ENCODE measurements around the gene DRC7.

- no peak for TF ChIP-seq POLR2A (IDR thresholded peaks at IDR 0.05)
- TF ChIP-seq CTCF (IDR thresholded peaks at IDR 0.05), result no peak
- TF ChIP-seq POLR2AphosphoS5 (IDR thresholded peaks at IDR 0.05; ENCODE audit: insufficient read depth in 1 of 2, low read depth in 1 of 2), result no peak
Observed at GRCh38 chr16:57738844-57739243, 44.2 kb downstream of the DRC7 start.
